ENCODE results near the gene CCSER1. TPM values are rescaled to one million over a fixed set of nuclear protein-coding genes. Genes with fewer than 3 reads are reported as not detected.

CCSER1 gene
- total RNA-seq, 1 experiment from 2014 or later, result 0.63 TPM

DNA sequence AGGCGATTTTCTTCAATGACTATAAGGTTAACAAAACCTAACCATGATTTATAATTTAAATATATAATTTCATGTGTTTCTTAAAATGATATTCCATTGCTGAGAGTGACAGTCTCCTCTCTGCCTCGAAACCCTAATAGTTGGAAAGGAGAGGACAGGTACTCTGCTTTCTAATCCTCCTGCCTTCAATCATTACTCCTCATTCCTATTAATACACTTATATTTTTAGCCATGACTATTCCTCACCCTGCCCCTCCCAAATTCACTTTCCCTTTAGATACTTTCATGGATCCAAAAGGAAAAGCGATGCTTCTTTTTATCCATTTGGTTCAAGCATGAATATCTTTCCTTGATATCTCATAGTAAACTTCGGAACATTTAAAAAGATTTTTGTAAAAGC, 418.2 kb downstream of the CCSER1 start:
- no peak overlapping the region for H3K4me3 Mint-ChIP-seq (ENCODE audit: unreplicated experiment)
- ChIA-PET POLR2A (no interaction called here), CTCF (no interaction called here)
- TF ChIP-seq, protein P1, sequence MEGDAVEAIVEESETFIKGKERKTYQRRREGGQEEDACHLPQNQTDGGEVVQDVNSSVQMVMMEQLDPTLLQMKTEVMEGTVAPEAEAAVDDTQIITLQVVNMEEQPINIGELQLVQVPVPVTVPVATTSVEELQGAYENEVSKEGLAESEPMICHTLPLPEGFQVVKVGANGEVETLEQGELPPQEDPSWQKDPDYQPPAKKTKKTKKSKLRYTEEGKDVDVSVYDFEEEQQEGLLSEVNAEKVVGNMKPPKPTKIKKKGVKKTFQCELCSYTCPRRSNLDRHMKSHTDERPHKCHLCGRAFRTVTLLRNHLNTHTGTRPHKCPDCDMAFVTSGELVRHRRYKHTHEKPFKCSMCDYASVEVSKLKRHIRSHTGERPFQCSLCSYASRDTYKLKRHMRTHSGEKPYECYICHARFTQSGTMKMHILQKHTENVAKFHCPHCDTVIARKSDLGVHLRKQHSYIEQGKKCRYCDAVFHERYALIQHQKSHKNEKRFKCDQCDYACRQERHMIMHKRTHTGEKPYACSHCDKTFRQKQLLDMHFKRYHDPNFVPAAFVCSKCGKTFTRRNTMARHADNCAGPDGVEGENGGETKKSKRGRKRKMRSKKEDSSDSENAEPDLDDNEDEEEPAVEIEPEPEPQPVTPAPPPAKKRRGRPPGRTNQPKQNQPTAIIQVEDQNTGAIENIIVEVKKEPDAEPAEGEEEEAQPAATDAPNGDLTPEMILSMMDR (IDR thresholded peaks at IDR 0.05; ENCODE audit: unreplicated experiment), result no peak
- BruUV-seq (replicated peaks), result no TSS peak
- H3K27ac Mint-ChIP-seq (ENCODE audit: low read depth, unreplicated experiment), result no peak overlapping the region
- DNase-seq (ENCODE audit: unreplicated experiment), result no peak
- H3K36me3 Mint-ChIP-seq (ENCODE audit: insufficient read depth, unreplicated experiment), result no peaks in the 10 kb centered on the region
- H3K9me3 Mint-ChIP-seq (ENCODE audit: unreplicated experiment), result no peaks in the 10 kb centered on the region
- H3K4me1 Mint-ChIP-seq (ENCODE audit: insufficient read depth, unreplicated experiment), result peaks cover 4% of the 10 kb centered on the region
- intact Hi-C loops (cut with micrococcal nuclease), result no loop called here
- H3K27me3 Mint-ChIP-seq (ENCODE audit: insufficient read depth, unreplicated experiment), result no peaks in the 10 kb centered on the region

DNA sequence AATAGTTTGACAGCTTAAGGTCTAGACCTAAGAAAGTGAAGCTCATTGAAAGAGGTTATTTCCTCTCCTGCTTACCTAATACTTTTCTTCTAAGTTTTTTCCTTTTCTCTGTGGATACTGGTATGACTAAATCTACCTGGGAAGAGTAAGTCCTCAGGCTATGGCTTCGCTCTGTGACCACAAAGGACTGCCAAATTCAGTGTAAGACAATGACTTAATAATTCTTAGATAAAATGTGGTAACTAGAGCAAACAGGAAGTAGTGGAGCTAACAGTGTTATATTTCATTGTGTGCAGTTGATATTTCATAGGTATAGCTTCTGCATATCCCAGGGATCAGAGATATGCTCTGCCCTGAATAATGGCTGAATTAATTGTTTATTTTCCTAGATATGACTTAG, 418.9 kb downstream of the CCSER1 start:
- ChIA-PET CTCF (interaction anchor here (0.7 kb wide), 1 partner anchor 687 kb away, joined by 3 read pairs; no protein-coding TSS in a partner anchor), POLR2A (no interaction called here)
- H3K27me3 Mint-ChIP-seq (ENCODE audit: insufficient read depth, unreplicated experiment), result no peaks in the 10 kb centered on the region
- no peaks in the 10 kb centered on the region for H3K36me3 Mint-ChIP-seq (ENCODE audit: insufficient read depth, unreplicated experiment)
- intact Hi-C loops (cut with micrococcal nuclease), result no loop called here
- TF ChIP-seq, protein P1 (IDR thresholded peaks at IDR 0.05; ENCODE audit: unreplicated experiment), result no peak
- no TSS peak for BruUV-seq (replicated peaks)
- no peaks in the 10 kb centered on the region for H3K9me3 Mint-ChIP-seq (ENCODE audit: unreplicated experiment)
- no peak overlapping the region for H3K27ac Mint-ChIP-seq (ENCODE audit: low read depth, unreplicated experiment)
- no peak overlapping the region for H3K4me3 Mint-ChIP-seq (ENCODE audit: unreplicated experiment)
- peak; percentile 73 for DNase-seq (ENCODE audit: unreplicated experiment)
- peaks cover 4% of the 10 kb centered on the region for H3K4me1 Mint-ChIP-seq (ENCODE audit: insufficient read depth, unreplicated experiment)

DNA sequence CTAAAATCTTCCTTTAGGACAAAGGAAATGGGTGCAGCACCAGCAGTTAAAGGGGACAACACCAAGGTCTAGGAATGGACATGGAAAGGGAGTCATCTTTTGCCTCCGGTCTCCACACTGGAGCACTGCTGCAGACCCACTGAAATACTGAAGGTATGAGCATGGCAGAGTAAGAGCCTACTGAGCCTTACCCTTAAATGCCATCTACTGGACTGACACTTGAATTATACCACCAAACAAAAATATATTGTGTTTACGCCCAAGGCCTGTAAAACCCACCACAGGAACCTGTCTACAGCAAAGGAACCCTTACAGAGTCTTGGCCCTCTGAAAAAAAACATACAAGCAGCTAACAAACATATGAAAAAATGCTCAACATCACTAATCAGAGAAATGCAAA, 443.4 kb downstream of the CCSER1 start:
- TF ChIP-seq, protein P1 (IDR thresholded peaks at IDR 0.05; ENCODE audit: unreplicated experiment), result no peak
- Mint-ChIP-seq H3K27ac (ENCODE audit: low read depth, unreplicated experiment) (no peak overlapping the region), H3K9me3 (ENCODE audit: unreplicated experiment) (no peaks in the 10 kb centered on the region), H3K27me3 (ENCODE audit: insufficient read depth, unreplicated experiment) (no peaks in the 10 kb centered on the region), H3K36me3 (ENCODE audit: insufficient read depth, unreplicated experiment) (no peaks in the 10 kb centered on the region), H3K4me1 (ENCODE audit: insufficient read depth, unreplicated experiment) (peaks cover 1% of the 10 kb centered on the region), H3K4me3 (ENCODE audit: unreplicated experiment) (no peak overlapping the region)
- no TSS peak for BruUV-seq (replicated peaks)
- intact Hi-C loops (cut with micrococcal nuclease), result no loop called here
- POLR2A ChIA-PET, result no interaction called here
- CTCF ChIA-PET, result no interaction called here
- DNase-seq (ENCODE audit: unreplicated experiment), result no peak

DNA sequence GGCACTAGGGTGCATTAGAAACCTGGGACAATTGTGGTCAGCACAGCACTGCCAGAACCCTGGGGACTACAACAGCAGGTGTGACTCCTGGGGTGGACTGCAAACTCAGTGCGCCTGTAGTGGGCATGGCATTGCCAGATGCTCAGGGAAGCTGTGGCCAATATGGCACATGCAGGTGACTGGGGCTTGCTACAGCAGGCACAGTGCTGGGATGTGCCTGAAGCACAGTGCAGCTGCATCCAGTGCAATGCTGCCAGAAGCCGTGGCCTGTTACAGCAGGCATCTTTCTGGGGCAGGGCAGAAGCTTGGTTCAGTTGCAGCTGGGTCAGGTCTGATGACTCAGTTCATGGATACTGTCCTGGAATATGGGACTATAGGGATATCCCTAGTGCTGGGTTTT, 445.8 kb downstream of the CCSER1 start:
- ChIA-PET CTCF (no interaction called here), POLR2A (no interaction called here)
- no peak overlapping the region for H3K27ac Mint-ChIP-seq (ENCODE audit: low read depth, unreplicated experiment)
- no peaks in the 10 kb centered on the region for H3K27me3 Mint-ChIP-seq (ENCODE audit: insufficient read depth, unreplicated experiment)
- no peak overlapping the region for H3K4me3 Mint-ChIP-seq (ENCODE audit: unreplicated experiment)
- H3K9me3 Mint-ChIP-seq (ENCODE audit: unreplicated experiment), result no peaks in the 10 kb centered on the region
- no TSS peak for BruUV-seq (replicated peaks)
- peak; percentile 4 for DNase-seq (ENCODE audit: unreplicated experiment)
- H3K4me1 Mint-ChIP-seq (ENCODE audit: insufficient read depth, unreplicated experiment), result peaks cover 12% of the 10 kb centered on the region
- TF ChIP-seq, protein P1 (IDR thresholded peaks at IDR 0.05; ENCODE audit: unreplicated experiment), result no peak
- intact Hi-C loops (cut with micrococcal nuclease), result no loop called here
- no peaks in the 10 kb centered on the region for H3K36me3 Mint-ChIP-seq (ENCODE audit: insufficient read depth, unreplicated experiment)

All from MCF 10A (cell line).